Activated T-cell treated with anti-CD3 and anti-CD28 coated beads, Interleukin-2, amount 50 U/mL, for 4 hours (primary cell): Measurements from ENCODE around the gene EZH2. TPM values are rescaled to one million over a fixed set of nuclear protein-coding genes. Genes with fewer than 3 reads are reported as not detected.

Experiments
- ATAC-seq, 2 donors: fragments of 200-7000 bp; cut with Tn5 transposase; one replicate each; pipeline ENCODE4 v1.10.0; 2021
- DNase-seq: peaks from one replicate; pipeline ENCODE4 v3.0.0-alpha.2; 2020
- H3K27me3 Mint-ChIP-seq: one replicate; pipeline ENCODE4 v1.8.0; 2021; ENCODE audit warnings: low read depth, mixed read lengths
- H3K36me3 Mint-ChIP-seq: one replicate; pipeline ENCODE4 v1.8.0; 2022; ENCODE audit warnings: mixed read lengths; ENCODE audit not compliant: insufficient read depth
- H3K4me1 Mint-ChIP-seq: one replicate; pipeline ENCODE4 v1.8.0; 2021; ENCODE audit warnings: low read depth, mixed read lengths
- H3K4me3 Mint-ChIP-seq: one replicate; pipeline ENCODE4 v1.8.0; 2021; ENCODE audit warnings: mild to moderate bottlenecking, moderate library complexity, mixed read lengths
- H3K9me3 Mint-ChIP-seq: one replicate; pipeline ENCODE4 v1.8.0; 2021; ENCODE audit warnings: mixed read lengths
- total RNA-seq, 3 donors: library from RNA; stranded (reverse); gene quantifications; one replicate each; pipeline ENCODE4 v1.2.1, GENCODE V29; 2021

EZH2 gene
- total RNA-seq, 3 donors from 2014 or later: 114 to 137 (median 123) TPM

DNA sequence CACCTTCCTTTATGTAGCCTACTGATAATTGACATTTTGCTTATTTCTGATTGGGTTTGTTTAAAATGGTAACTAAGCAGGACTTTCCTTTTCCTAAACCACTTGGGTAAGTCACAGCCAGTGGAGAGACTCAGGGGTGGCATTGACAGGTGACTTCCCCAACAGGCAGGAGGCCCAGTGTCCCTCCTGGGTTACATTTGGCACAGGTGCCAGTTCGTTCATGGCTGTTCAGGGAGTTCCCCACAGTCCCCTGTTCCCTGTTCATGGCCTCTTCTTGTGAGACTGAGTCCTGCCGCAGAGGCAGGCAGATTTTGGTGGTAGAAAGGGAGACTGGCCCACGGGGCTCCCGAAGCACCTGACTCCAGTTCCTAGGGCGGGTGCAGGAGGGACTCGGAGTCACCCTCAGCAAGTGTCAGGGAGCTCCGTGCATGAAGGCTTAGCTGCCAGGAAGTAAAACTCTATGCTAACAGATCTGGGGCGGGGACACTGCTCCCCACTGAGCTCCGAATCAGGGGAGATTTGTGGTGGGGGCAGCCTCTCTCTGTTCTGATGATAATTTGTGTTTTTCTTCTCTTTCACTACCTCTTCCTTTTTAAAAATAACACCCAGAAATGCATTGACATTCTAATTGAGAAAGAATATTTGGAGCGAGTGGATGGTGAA is 84.1 kb downstream of the EZH2 start:
- DNase-seq (no peak), ATAC-seq (no peak)
- no peaks in the 10 kb centered on the region for H3K27me3 Mint-ChIP-seq
- no peaks in the 10 kb centered on the region for H3K9me3 Mint-ChIP-seq
- no peaks in the 10 kb centered on the region for H3K4me1 Mint-ChIP-seq
- no peak overlapping the region for H3K4me3 Mint-ChIP-seq
- peaks cover 38% of the 10 kb centered on the region for H3K36me3 Mint-ChIP-seq

DNA sequence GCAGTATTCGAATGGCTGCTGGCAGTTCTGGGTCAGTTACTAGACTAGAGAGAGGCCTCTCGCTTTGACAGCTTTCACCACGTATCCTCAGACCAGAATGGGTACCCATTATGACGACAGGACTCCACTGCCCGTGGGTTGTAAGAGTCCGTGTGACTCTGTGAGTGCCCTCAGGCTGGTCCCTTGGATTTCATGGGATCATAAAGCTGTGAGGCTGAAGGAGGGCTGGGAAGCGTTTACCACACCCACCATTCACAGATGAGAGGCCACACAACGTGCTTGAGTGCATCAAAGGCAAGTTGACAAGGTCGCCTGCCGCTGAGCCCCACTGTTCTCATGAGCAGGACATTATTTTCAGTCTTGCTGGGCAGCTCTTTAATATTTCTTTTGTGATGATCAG is 87.2 kb downstream of the EZH2 start:
- H3K27me3 Mint-ChIP-seq: no peaks in the 10 kb centered on the region
- H3K4me1 Mint-ChIP-seq: no peaks in the 10 kb centered on the region
- no peaks in the 10 kb centered on the region for H3K9me3 Mint-ChIP-seq
- ATAC-seq: no peak
- H3K36me3 Mint-ChIP-seq: peaks cover 47% of the 10 kb centered on the region
- DNase-seq: no peak
- H3K4me3 Mint-ChIP-seq: no peak overlapping the region

DNA sequence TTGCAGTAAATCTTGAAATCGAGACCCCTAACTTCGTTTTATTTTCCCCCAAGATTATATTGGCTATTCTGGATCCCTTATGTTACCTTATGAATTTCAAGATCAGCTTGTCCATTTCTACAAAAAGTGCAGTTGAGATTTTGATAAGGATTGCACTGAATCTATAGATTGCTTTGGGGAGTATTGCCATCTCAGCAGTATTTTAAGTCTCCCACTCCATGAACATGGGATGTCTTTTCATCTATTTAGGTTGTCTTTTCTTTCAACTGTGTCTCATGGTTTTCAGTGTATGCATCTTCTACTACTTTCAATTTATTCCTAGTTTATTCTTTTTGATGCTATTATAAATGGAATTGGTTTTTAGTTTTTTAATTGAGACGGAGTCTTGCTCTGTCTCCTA is 89.6 kb downstream of the EZH2 start:
- ATAC-seq (no peak), DNase-seq (no peak)
- Mint-ChIP-seq H3K27me3 (no peaks in the 10 kb centered on the region), H3K4me1 (no peaks in the 10 kb centered on the region), H3K9me3 (no peaks in the 10 kb centered on the region), H3K36me3 (peaks cover 46% of the 10 kb centered on the region), H3K4me3 (no peak overlapping the region)

DNA sequence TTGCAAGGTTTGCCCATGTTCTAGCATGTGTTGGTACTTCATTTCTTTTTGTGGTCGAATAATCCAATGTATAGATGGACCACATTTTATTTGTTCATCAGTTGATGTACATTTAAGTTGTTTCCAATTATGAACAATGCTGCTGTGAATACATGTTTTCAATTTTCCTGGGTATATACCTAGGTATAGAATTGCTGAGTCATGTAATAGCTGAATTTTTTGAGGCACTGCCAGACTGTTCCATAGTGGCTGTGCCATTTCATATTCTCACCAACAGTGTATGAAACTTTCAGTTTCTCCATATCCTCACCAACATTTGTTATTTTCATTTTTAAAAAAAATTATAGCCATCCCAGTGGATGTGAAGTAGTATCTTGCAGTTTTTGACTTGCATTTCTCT is 90.5 kb downstream of the EZH2 start:
- H3K36me3 Mint-ChIP-seq: peaks cover 47% of the 10 kb centered on the region
- H3K27me3 Mint-ChIP-seq: no peaks in the 10 kb centered on the region
- no peak for ATAC-seq

DNA sequence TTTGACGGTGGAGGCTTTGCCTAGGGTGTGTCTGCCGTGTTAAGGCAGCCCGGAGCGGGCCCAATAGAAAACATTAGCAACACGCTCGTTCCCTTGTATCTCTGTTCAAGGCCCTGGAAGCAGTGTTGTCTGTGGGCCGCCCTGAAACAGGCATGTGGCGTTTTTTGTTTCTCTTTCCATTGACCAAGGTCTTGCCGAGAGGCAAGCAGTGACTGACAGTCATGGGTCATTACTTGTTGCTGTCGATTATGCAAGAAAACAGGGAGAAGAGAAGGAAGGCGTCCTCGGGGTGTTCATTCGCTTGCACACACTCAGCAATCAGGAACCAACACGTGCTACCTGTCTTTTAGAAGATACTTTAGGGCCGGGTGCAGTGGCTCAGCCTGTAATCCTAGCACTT is 92.5 kb downstream of the EZH2 start:
- peaks cover 57% of the 10 kb centered on the region for H3K36me3 Mint-ChIP-seq
- H3K4me1 Mint-ChIP-seq: no peaks in the 10 kb centered on the region
- DNase-seq (no peak), ATAC-seq (no peak)
- H3K4me3 Mint-ChIP-seq: no peak overlapping the region
- H3K27me3 Mint-ChIP-seq: no peaks in the 10 kb centered on the region
- no peaks in the 10 kb centered on the region for H3K9me3 Mint-ChIP-seq

More for the DNA sequence above, 90.5 kb downstream of the EZH2 start:
- Mint-ChIP-seq H3K4me1 (no peaks in the 10 kb centered on the region), H3K4me3 (no peak overlapping the region), H3K9me3 (no peaks in the 10 kb centered on the region)
- no peak for DNase-seq

DNA sequence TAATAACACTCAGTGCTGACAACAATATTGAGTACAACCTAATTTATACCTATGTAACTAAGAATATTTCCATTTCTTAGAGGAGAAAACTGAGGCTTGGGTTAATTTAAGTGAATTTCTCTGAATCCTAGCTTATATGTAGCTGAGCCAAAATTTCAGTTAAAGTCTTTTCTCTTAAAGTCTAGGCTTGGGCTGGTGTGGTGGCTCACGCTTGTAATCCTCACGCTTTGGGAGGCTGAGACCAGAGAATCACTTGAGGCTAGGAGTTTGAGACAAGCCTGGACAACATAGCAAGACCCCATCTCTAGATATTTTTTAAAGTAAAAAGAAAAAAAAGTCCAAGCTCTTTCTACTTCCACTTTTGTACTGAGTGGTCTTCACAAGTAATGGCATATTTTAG is 93.2 kb downstream of the EZH2 start:
- Mint-ChIP-seq H3K27me3 (no peaks in the 10 kb centered on the region), H3K9me3 (no peaks in the 10 kb centered on the region), H3K4me1 (no peaks in the 10 kb centered on the region), H3K36me3 (peaks cover 54% of the 10 kb centered on the region), H3K4me3 (no peak overlapping the region)
- no peak for ATAC-seq
- no peak for DNase-seq

DNA sequence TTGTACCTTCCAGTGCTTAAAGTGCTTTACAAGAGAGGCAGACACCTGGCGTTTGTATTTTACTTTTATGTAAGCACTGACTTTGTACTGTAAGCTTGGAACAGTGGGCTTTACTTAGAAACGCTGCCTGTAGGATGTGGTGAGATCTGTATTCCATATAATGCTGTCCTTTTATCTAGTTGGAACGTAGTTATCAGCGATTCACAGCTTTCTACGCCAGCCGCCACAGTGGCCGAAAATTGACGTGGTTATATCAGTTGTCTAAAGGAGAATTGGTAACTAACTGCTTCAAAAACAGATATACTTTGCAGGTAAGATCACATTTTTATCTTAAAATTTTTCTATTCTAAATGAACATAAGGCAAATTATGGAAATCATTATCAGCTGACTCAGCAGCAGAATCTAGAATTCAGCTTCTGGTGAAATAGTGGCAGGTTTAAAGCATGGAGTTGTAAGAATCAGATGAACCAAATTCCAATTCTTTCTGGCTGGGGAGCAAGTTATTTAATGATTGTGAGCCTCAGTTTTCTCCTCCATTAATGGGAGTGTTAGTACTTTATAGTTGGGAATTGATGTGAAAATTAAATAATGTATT is 93.9 kb downstream of the EZH2 start:
- Mint-ChIP-seq H3K4me3 (no peak overlapping the region), H3K36me3 (peaks cover 57% of the 10 kb centered on the region), H3K27me3 (no peaks in the 10 kb centered on the region), H3K9me3 (no peaks in the 10 kb centered on the region), H3K4me1 (no peaks in the 10 kb centered on the region)
- ATAC-seq: no peak
- no peak for DNase-seq

DNA sequence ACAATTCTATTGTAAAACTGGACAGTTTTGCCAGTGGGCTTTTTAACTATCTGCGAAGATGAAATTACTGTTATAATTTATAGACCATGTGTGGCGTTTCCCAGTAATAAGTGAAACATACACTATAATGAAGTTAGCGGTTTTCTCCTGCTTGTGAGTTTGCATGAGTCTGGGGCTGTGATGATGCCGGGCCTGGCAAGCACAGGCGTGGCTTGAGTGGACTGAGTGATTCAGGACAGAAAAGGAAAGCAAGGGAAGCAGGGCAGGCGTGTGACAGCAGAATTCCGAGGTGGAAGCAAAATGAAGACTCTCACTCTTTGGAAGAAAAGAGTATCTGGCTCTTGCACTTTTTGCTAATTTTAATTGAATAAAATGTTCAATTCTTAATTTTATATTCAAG is 94.9 kb downstream of the EZH2 start:
- DNase-seq (no peak), ATAC-seq (no peak)
- H3K9me3 Mint-ChIP-seq: no peaks in the 10 kb centered on the region
- no peaks in the 10 kb centered on the region for H3K27me3 Mint-ChIP-seq
- H3K36me3 Mint-ChIP-seq: peaks cover 55% of the 10 kb centered on the region
- H3K4me1 Mint-ChIP-seq: no peaks in the 10 kb centered on the region
- H3K4me3 Mint-ChIP-seq: no peak overlapping the region

DNA sequence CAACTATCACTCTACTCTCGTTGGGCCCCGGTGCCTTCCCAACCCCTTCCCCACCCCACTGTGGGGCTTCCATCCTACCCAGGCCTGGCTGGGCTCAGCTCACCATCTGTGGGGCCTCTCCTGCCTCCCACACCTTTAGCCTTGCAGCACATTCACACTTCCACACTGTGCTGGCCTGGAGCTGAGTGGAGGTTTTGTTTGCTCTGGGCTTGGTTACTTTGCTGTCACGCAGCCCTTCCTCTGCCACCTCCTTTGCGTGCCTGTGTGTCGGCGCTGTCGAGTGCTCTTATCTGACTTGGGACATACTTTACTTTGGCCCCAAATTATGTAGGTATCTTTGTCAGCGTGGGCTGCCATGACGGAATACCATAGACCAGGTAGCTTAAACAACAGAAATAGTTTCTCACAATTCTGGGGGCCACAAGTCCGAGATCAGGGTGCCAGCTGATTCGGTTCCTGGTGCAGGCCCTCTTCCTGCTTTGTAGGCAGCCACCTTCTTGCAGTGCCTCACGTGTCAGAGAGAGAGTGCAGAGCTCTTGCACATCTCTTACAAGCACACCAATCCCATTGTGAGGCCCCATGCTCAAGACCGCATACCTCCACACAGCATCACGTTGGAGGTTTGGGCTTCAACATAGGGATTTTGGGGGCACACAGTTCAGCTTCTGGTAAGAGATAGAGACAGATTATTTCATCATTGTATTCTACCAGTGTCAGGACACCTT is 96.4 kb downstream of the EZH2 start:
- no peaks in the 10 kb centered on the region for H3K9me3 Mint-ChIP-seq
- H3K36me3 Mint-ChIP-seq: peaks cover 58% of the 10 kb centered on the region
- H3K27me3 Mint-ChIP-seq: no peaks in the 10 kb centered on the region
- H3K4me3 Mint-ChIP-seq: no peak overlapping the region
- no peaks in the 10 kb centered on the region for H3K4me1 Mint-ChIP-seq
- DNase-seq (no peak), ATAC-seq (no peak)

DNA sequence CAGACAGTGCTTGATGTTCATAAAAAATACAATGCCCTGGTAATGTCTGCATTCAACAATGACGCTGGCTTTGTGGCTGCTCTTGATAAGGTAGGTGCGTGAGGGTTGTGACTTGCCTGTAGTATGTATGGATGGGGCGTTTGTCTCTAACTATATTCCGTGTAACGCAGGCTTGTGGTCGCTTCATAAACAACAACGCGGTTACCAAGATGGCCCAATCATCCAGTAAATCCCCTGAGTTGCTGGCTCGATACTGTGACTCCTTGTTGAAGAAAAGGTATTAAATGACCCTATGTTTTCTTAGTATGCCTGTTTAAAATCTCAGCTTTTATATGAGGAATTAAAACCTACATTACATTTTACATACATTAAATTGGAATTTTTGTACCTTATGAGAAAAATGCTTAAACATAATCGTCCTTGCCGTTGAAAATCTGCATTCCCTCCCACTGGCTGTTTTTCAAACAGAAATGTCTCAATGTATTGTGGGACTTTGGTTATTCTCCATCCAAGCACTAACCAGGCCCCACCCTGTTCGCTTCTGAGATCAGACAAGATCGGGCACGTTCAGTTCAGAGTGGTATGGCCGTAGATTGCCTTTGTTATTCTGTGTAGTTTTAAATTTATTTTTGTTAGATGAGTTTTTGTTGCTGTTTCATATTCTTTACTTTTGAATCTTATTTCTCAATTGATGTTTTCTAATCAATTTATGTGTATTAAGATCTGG is 100.1 kb downstream of the EZH2 start:
- Mint-ChIP-seq H3K36me3 (peaks cover 51% of the 10 kb centered on the region), H3K27me3 (no peaks in the 10 kb centered on the region), H3K9me3 (no peaks in the 10 kb centered on the region), H3K4me3 (no peak overlapping the region), H3K4me1 (peaks cover 2% of the 10 kb centered on the region)
- DNase-seq: no peak
- no peak for ATAC-seq

DNA sequence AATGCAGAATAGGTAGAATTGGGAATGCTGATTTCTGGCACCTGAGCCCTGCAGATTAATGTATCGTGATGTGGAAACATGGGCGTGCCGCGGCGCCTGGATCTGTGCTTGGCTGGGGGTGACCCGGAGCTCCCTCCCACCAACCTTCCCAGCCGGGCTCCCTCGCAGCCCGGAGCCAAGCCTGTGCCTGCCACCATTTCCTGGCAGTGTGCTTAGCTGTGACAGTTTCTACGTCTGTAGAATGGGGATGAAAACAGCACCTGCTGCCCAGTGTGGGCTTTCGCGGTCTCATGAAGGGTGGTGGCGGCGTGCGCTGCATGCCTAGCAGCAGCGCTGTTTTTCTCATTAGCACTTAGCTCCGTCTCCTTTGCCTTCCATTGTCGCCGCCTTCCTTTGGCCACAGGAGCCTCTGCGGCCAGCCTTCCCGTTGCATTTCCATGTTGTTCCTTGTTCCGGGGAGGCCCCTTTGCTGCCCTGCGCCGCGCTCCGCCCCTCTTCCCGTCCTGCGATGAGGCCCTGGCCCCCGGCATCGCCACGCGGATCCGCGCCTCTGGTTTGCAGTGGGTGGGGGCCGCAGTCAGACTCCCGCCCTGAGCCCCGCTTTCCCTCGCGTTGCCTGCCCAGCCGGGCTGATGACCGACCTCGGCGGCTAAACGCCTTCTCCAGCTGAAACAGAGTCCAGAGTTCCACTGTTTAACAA is 101.2 kb downstream of the EZH2 start:
- peaks cover 44% of the 10 kb centered on the region for H3K36me3 Mint-ChIP-seq

DNA sequence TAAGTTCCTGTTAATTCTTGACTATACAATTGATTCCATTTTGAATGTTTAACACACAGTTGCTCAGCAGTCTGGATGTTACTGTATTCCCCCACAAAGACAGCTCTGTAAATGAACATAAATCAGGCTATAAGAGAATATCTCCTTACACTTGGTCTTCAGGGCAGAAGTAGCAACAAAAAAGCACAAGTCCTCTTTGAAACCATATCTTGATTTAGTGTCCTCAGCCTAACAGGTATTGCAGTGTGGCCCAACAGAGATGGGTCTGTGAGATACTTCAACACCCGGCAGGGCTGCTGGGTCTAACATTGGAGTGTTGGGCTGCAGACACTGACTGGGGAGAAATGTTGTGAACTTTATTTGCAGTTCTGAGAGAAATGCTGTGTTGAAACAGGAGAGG is 109.6 kb downstream of the EZH2 start:
- peaks cover 38% of the 10 kb centered on the region for H3K36me3 Mint-ChIP-seq
- ATAC-seq (no peak), DNase-seq (no peak)
- H3K4me1 Mint-ChIP-seq: peaks cover 31% of the 10 kb centered on the region
- no peaks in the 10 kb centered on the region for H3K9me3 Mint-ChIP-seq
- H3K4me3 Mint-ChIP-seq: no peak overlapping the region
- H3K27me3 Mint-ChIP-seq: no peaks in the 10 kb centered on the region

More for the DNA sequence above, 101.2 kb downstream of the EZH2 start:
- peaks cover 2% of the 10 kb centered on the region for H3K4me1 Mint-ChIP-seq
- no peak overlapping the region for H3K4me3 Mint-ChIP-seq
- no peak for DNase-seq
- H3K27me3 Mint-ChIP-seq: no peaks in the 10 kb centered on the region
- no peak for ATAC-seq
- H3K9me3 Mint-ChIP-seq: no peaks in the 10 kb centered on the region

DNA sequence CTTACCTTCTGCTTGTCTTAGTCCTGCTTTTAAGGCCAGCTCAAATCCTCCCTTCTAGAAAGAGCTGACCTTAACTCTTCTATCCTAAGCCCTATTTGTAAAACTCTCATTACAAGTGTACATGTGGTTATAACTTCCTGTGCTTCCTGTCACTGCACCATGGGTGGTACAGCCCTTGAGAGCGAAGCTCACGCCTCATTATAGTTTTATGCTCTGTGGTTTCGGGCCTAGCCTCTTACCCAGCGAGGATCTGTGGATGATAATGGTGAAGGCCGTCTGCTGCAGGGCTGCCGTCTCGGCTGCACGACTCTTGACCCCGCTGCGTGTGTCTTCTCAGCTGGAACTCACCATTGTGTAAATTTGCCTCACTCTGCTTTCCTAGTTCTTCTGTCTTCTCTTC is 110.8 kb downstream of the EZH2 start:
- DNase-seq (no peak), ATAC-seq (peak; percentile 67 to 72)
- no peaks in the 10 kb centered on the region for H3K27me3 Mint-ChIP-seq
- peaks cover 34% of the 10 kb centered on the region for H3K36me3 Mint-ChIP-seq
- H3K9me3 Mint-ChIP-seq: no peaks in the 10 kb centered on the region
- H3K4me3 Mint-ChIP-seq: peak overlapping the region; percentile 7
- peaks cover 31% of the 10 kb centered on the region for H3K4me1 Mint-ChIP-seq
